ENCODE measurements around the gene ASTN2.

Gene ASTN2, protein sequence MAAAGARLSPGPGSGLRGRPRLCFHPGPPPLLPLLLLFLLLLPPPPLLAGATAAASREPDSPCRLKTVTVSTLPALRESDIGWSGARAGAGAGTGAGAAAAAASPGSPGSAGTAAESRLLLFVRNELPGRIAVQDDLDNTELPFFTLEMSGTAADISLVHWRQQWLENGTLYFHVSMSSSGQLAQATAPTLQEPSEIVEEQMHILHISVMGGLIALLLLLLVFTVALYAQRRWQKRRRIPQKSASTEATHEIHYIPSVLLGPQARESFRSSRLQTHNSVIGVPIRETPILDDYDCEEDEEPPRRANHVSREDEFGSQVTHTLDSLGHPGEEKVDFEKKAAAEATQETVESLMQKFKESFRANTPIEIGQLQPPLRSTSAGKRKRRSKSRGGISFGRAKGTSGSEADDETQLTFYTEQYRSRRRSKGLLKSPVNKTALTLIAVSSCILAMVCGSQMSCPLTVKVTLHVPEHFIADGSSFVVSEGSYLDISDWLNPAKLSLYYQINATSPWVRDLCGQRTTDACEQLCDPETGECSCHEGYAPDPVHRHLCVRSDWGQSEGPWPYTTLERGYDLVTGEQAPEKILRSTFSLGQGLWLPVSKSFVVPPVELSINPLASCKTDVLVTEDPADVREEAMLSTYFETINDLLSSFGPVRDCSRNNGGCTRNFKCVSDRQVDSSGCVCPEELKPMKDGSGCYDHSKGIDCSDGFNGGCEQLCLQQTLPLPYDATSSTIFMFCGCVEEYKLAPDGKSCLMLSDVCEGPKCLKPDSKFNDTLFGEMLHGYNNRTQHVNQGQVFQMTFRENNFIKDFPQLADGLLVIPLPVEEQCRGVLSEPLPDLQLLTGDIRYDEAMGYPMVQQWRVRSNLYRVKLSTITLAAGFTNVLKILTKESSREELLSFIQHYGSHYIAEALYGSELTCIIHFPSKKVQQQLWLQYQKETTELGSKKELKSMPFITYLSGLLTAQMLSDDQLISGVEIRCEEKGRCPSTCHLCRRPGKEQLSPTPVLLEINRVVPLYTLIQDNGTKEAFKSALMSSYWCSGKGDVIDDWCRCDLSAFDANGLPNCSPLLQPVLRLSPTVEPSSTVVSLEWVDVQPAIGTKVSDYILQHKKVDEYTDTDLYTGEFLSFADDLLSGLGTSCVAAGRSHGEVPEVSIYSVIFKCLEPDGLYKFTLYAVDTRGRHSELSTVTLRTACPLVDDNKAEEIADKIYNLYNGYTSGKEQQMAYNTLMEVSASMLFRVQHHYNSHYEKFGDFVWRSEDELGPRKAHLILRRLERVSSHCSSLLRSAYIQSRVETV (N-terminal part only)

DNA sequence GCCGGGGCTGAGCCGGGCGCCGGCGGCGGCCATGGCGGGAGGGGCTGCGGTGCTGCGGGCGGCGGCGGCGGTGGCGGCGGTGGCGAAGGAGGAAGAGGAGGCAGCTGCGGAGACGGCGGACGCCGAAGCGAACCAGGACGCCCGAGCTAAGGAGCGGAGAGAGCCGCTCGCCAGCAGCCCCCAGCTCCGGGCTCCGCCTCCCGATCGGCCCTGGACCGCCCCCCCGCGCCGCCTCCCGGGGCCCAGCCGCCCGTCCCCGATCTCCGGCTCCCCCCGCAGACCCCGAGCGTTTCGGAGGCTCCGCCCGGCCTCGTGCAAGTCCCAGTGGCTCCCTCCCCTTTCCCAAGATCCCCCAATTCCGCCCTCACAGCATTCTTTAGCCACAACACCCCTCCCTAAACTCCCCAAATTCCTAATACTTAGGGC, at the start of gene ASTN2:
Gene ASTN2 (minus strand): TSS at position 152 of the 426 bp plus-strand sequence. CDS start 119 bp downstream, at position 33.
- DNase-seq (ENCODE audit: low spot score): no peak

DNA sequence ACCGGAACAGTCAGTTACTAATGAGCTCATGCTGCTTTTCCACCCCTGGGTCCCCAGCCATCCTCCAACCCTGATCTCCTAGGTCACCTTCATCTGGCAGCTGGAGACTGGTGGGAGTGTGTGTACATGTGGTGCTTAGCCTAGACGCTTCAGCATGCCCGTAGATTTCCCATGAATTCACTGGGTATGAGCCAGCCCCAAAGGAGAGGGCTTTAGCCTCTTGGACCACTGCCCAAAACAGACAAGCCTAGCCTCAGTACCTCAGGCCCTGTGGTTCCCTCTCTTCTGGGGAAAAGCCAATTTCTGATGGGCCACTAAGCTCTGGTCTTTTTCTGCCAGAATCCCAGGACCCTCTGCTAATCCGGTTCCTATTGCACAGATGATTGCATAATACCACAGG, 48.0 kb upstream of the ASTN2 start:
- DNase-seq (ENCODE audit: low spot score): peak; percentile 21

DNA sequence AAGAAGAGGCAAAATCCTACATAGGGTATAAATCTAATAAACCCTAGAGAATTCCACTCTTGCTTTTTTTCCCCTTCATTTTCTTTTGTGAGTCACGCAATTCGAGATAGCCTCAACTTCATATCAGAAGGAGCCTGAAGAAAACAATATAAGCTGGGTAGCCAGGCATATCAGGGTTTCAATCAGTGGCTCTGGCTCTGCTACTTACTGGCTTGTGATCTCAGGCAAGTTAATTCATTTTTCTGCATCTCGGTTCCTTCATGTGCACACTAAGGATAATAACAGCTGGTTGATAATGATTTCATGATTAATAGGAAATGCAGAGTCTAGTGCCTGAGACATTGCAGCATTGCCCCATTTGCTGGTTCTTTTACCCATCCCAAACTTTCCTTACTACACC, 46.5 kb upstream of the ASTN2 start:
- no peak for DNase-seq (ENCODE audit: low spot score)

DNA sequence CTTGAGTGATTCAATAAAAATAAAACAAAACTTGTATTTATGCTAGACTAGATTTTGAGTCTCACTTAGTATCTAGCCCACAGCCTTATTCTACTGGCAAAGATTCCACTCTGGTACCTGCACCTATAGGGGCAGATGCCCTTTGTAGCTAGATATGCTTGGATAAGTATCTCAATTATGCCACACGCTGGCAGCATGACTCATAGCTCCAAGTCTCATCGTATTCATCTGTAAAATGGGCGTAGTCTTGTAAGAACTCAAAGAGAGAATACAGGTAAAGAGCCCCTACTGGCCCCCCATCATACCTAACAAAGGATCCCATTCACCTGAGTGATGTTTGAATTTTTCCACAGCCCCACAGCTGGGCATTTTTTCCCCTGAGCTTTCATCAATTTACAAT, 45.9 kb upstream of the ASTN2 start:
- no peak for DNase-seq (ENCODE audit: low spot score)

DNA sequence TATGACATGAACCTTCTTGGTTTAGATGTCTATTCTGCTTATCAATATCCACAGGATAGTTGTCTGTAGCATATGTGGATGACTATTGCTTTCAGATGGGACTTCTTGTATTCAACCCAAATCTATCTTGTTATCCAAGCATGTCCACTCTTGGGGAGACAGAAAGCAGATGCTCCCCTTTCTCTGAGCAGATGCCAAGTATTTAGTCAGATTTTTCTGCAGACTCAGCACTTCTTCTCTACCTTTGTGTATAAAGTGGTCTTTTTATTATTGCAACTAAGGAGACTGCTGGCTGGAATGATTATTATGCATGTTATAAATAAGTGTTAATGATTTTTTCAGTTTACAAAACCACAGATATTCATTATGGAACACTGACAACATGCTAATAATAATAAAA, 45.1 kb upstream of the ASTN2 start:
- no peak for DNase-seq (ENCODE audit: low spot score)

DNA sequence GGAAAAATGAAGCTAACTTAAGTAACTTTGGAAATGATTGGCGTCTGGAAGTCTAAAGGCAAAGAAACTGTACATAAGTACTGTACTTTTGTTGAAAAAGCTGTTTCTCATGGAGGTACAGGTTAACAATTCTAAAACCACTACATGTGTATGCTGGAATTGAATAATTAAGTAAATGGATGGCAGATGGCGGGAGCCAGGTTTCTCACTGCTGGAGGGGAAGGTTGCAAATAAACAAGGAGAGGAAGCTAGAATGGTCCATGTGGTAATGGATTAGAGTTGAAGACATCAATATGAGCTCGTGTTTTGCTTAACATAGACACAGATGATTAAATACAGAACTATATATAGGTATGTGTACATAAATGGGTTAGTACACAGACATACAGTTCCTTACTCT, 43.2 kb upstream of the ASTN2 start:
- DNase-seq (ENCODE audit: low spot score): no peak

DNA sequence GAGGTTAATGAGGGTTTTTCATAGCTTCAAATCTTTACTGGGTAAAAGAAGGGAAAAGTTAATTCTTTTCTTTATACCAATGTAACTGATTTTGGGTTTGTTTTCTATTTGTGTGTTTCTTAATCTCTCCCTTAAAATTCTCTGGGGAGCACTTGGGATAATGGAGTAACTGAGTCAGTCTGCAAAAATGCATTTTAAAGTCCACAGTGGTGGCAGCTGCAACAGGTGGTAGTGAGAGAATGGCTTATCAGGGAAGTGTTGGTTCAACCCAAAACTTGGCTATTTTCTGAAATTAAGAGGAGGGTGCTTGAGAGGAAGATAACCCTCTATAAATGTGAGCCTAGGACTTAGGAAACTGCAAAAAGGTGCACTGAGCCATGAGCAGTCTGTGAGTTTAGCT, 39.9 kb upstream of the ASTN2 start:
- no peak for DNase-seq (ENCODE audit: low spot score)

DNA sequence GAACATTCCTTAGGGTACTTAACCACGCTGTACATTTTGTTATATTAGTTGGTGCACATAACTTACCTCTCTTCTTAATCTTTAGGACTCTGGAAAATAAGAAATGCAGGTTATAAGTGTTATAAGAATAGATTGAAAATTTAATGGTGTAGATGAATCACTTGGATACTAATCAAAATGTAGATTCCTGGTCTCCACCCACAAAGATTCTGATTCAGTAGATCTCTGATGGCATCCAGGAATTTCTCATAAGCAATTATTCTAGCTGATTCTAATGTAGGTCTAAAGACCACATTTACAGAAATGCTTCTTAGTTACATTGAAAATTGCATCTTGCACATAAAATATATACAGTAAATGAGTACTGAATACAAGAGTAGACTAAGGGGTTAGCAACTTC, 38.9 kb upstream of the ASTN2 start:
- no peak for DNase-seq (ENCODE audit: low spot score)

DNA sequence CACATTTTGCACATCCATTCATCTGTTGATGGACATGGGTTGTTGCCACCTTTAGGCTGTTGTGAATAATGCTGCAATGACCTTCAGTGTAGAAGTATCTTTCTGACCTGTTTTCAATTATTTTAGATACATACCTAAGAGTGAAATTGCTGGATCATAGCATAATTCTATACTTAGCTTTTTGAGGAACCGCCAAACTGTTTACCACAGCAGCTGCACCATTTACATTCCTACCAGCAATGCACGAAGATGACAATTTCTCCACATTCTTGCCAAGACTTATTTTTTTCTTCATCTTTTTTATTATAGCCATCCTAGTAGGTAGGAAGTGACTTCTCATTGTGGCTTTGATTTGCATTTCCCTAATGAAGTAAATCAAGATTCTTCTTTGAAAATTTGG, 36.5 kb upstream of the ASTN2 start:
- DNase-seq (ENCODE audit: low spot score): no peak

DNA sequence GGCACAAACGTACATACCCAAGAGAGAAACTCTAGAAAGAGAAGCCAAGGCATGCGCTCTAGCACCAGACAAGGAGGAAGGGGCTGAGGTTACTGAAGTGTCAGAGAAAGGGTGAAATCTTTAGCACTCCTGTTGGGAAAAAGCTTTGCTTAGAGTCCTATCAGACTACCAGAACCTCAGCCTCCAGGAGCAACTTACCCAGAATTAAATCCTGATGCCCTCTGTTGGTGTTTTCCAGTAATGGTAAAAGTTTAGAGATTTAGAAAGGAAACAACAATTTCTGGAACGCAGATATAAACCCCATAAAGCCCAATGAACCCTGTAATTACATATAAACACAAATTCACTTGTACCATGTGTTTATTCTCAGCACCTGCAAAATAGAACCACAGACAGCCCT, 33.2 kb upstream of the ASTN2 start:
- no peak for DNase-seq (ENCODE audit: low spot score)

DNA sequence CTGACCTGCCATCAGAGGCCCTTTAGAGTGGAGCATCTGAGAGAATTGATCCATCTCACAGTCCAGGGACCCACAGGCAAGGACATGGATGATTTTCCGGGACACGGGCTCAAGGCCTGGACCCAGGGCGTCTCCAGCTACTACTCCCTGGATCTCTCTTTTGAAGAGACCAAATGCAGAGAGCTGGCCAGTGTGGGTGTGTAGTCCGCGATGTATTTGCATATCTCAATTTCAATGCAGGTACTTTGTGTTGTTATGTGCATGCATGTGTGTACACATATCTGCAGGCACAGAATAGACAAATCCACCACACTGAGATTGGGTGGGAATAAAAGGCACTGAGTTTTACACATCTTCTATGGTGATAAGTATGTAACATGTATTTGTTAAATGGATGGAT, 30.8 kb upstream of the ASTN2 start:
- DNase-seq (ENCODE audit: low spot score): no peak

DNA sequence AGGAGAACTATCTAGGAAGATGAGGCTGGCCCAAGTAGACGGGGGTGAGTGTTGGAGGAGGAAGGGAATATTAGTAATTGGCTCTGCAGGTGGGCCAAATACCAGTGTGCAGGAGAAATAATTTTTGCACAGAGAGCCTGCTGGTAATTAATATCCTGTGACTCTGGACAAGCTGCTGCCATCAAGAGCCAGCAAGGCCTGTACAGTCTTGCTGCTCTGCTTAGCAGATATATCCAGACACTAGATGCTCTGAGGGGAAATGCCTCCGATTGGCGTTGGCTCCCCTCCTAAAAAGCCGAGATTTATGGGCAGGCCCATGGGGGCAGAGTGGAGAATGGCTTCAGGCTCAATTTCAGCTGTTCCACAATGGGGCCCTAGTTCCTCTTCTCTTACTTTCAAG, 29.6 kb upstream of the ASTN2 start:
- no peak for DNase-seq (ENCODE audit: low spot score)

DNA sequence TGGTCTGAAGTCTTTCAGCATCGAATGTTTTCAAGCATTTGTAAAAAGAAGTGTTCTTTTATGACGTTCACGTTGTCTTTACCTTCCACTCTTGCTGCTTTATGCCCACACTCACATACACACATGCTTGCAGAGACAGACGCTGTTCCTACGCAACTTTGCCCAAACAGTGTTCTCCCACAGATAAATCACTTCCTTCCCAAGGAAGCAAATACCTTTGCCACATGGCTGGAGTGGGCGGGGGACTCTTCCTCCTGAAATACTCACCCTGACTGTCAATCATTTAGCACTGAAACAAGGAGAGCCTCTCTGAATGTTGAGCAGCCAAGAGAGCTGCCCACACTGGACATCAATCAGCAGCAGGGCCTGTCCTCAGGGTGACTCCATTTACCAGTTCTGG, 22.4 kb upstream of the ASTN2 start:
- DNase-seq (ENCODE audit: low spot score): no peak

DNA sequence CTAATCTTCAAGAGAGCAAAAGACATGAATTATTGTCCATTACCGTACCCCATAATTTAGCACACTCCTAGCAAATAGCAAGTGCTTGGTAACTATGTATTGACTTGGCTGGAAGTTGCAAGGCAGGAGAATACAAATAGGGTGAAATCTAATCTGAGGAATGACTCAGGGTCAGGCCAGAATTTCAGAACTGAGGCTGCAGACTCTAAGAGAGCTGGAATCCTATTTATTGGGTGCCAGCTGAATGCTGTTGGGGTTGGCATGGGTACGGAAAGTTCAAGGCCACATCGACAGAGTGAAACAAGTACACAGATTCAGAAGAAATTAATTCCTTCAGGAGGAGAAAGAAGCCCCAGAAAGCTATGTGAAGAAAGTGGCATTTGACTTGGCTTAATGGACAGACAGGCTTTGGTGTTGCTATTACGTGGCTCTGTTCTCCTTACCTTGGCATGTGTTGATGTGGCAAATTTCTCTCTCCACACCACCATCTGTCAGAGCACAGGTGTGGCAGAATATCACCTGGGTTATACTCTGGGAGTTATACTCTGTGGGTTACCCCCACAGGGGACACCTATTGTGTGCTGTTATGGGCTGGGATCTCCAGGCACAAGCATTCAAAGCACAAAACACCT, 20.9 kb upstream of the ASTN2 start:
- DNase-seq (ENCODE audit: low spot score): no peak

DNA sequence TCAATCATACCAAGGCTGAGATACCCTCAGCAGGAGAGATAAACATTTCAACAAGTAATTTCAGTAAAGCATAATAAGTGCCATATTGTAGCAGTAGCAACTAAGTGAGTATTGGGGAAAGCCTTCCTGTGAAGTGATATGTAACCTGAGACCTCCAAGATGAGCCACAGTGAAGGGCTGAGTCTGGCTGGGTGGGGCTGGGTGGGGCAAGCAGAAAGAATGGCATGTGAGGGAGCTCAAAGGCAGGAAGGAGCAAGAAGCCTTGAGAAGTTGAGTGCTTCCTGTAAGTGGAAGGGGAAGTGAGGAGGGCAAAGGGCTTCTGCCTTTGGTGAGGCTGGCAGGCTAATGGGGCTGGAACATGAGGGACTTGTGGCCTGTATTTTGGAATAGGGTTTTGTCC, 19.7 kb upstream of the ASTN2 start:
- no peak for DNase-seq (ENCODE audit: low spot score)

DNA sequence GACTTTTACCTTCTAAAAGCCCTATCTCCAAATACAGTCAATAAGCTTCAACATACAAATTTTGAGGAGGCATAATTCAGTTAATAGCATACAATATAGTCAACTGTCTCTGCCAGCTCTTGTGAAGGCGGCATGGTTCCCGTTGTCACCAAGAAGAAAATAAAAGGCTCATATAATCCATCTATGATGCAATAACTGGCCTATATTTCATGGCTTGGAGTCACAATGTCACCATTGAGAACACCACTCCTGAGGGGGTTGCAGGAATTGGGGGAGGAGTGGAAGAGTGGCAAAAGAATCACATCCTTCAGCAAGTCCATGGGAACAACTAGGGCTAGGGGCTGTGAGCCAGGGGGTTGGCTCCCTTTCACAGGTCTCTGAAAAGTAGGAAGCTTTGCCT, 16.0 kb upstream of the ASTN2 start:
- DNase-seq (ENCODE audit: low spot score): no peak

DNA sequence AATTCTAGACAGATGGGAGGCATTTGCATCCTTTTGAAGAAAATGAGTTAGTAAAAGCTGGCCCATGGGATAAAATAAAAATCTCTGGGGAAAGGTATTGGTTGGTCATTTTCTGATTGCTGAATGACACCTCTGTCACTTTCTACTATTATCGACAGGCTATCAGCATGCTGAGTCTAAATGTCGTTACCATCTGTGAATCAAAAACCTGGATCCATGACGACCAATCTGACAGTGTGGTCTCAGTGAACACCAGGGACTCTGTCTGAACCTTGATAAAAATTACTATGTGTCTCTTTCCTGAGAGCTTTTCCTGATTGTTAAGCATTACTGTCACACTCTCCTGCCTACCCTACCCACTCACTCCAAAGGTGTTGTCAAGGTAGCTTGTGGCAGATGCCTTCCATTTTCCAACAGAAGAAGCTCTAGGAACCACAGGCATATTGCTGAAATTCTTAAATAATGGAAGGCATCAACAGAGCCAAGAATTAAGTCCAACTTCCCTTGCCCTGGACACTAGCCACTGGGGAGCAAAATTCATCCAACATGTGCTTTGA, 12.6 kb upstream of the ASTN2 start:
- no peak for DNase-seq (ENCODE audit: low spot score)

DNA sequence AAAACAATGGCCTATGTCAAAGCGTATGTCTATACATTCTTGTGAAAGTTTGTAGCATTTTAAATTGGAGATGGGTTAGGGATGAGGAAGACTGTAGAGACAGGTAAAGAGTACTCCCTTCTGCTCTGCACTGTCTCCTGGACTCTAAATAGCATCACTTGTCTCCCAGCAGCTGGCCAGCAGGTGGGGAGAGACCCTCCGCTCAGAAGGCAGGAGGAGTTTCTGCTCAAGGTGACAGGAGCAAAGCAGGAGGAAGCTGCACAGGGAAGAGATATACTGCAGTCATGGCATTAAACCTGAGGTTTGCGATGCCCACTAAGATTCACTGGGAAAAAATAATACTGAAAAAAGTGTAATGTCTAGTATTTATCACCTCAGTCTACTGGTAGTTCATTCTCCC, 10.7 kb upstream of the ASTN2 start:
- no peak for DNase-seq (ENCODE audit: low spot score)

DNA sequence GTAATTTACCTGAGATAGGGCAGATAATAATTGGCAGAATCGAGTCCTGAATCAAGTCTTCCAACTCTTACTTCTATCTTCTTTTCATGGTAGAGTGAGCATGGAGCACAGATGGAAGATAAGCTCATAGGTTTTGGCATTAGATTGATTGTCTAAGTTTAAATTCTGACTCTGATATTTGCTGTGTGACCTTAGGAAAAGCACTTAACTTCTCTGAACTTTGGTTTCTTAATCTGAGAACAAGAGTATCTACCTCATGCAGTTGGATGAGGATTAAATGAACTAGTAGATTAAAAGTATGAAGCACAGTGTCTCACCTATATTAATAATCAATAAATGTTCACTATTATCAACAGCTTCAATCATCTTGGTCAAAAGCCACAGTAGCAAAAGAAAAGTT, 9.4 kb upstream of the ASTN2 start:
- DNase-seq (ENCODE audit: low spot score): no peak

DNA sequence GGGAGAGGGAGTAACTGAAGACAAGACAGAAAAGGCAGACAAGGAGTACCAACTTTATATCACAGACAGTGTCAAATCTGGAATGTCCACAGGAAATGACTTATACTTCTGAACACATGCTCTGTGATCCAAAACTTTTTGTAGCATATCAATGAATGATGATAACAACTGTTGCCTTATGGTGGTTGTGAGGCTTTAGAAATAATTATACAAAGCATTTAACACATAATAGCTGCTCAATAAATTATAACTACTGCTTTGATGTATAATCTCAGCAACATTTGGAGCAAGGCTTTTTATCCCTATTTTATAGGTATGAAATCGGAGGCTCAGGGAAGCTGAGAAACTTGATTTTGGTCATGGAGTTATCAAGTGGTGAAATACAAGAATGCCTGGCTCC, 3.3 kb upstream of the ASTN2 start:
- DNase-seq (ENCODE audit: low spot score): no peak

DNA sequence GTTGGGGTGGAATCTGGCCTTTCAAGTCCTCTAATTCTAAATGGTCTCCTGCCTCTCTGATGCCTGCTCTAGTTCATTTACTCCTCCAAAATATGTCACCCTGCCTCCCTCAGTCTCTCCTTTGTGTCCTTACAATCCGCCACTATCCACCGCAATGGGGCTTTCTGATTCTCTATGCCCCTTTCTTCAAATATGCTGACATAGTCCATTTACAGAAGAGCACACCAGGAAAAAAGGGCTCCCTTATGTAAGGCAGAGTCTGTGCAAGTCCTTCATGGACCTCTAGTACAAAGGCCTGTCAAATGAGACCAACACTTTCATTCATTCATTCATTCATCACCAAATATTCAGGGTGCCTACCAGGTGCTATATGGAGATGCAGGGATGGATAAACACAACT, 2.0 kb upstream of the ASTN2 start:
- no peak for DNase-seq (ENCODE audit: low spot score)
